Measurements from ENCODE around the gene BSCL2. TPM values are rescaled to one million over a fixed set of nuclear protein-coding genes. Genes with fewer than 3 reads are reported as not detected.

BSCL2 gene
- total and polyA plus RNA-seq, 5 donors = 20.0 to 34.3 (median 26.7) TPM

- DNase-seq (no peak), ATAC-seq (no peak)
- Histone ChIP-seq H3K4me1 (ENCODE audit: control insufficient read depth, insufficient read depth, low read length) (peaks cover 4% of the 10 kb centered on the region), H3K4me3 (ENCODE audit: low read length) (no peak overlapping the region), H3K27ac (ENCODE audit: low read length) (no peak overlapping the region), H3K9me3 (ENCODE audit: control insufficient read depth, low read length) (no peaks in the 10 kb centered on the region), H3K27me3 (ENCODE audit: control insufficient read depth, insufficient read depth) (no peaks in the 10 kb centered on the region)
- intact Hi-C loops (cut with DNase I) = no loop called here
- WGBS = 87% methylated on average over 11 of the region's 11 CpGs
These were observed 9.6 kb upstream of the BSCL2 start for GRCh38 chr11:62716816-62717215.

GRCh38 chr11:62716206-62716605, 9.0 kb upstream of the BSCL2 start:
- intact Hi-C loops (cut with DNase I) = no loop called here
- ATAC-seq = no peak
- H3K27ac ChIP-seq (ENCODE audit: low read length) = no peak overlapping the region
- 87% methylated on average over 5 of the region's 5 CpGs for WGBS
- DNase-seq = no peak
- H3K4me1 ChIP-seq (ENCODE audit: control insufficient read depth, insufficient read depth, low read length) = peaks cover 4% of the 10 kb centered on the region
- H3K27me3 ChIP-seq (ENCODE audit: control insufficient read depth, insufficient read depth) = no peaks in the 10 kb centered on the region
- H3K4me3 ChIP-seq (ENCODE audit: low read length) = no peak overlapping the region
- no peaks in the 10 kb centered on the region for H3K9me3 ChIP-seq (ENCODE audit: control insufficient read depth, low read length)

GRCh38 chr11:62715150-62716130, 8.2 kb upstream of the BSCL2 start:
- no peaks in the 10 kb centered on the region for H3K9me3 ChIP-seq (ENCODE audit: control insufficient read depth, low read length)
- ATAC-seq = no peak
- 89% methylated on average over 24 of the region's 24 CpGs for WGBS

GRCh38 chr11:62713343-62713742, 6.1 kb upstream of the BSCL2 start:
- intact Hi-C loops (cut with DNase I) = no loop called here
- Histone ChIP-seq H3K27me3 (ENCODE audit: control insufficient read depth, insufficient read depth) (no peaks in the 10 kb centered on the region), H3K9me3 (ENCODE audit: control insufficient read depth, low read length) (no peaks in the 10 kb centered on the region), H3K4me1 (ENCODE audit: control insufficient read depth, insufficient read depth, low read length) (peaks cover 13% of the 10 kb centered on the region), H3K4me3 (ENCODE audit: low read length) (no peak overlapping the region), H3K27ac (ENCODE audit: low read length) (peak overlapping the region; percentile 80)
- 66% methylated on average over 2 of the region's 2 CpGs for WGBS
- ATAC-seq = no peak
- DNase-seq = no peak

More at GRCh38 chr11:62715150-62716130, 8.2 kb upstream of the BSCL2 start:
- Histone ChIP-seq H3K27ac (ENCODE audit: low read length) (no peak overlapping the region), H3K4me3 (ENCODE audit: low read length) (no peak overlapping the region), H3K4me1 (ENCODE audit: control insufficient read depth, insufficient read depth, low read length) (peaks cover 4% of the 10 kb centered on the region), H3K27me3 (ENCODE audit: control insufficient read depth, insufficient read depth) (no peaks in the 10 kb centered on the region)
- DNase-seq = no peak
- intact Hi-C loops (cut with DNase I) = no loop called here

- no peak for DNase-seq
- Histone ChIP-seq H3K4me1 (ENCODE audit: control insufficient read depth, insufficient read depth, low read length) (peaks cover 13% of the 10 kb centered on the region), H3K27me3 (ENCODE audit: control insufficient read depth, insufficient read depth) (no peaks in the 10 kb centered on the region), H3K27ac (ENCODE audit: low read length) (no peak overlapping the region), H3K4me3 (ENCODE audit: low read length) (no peak overlapping the region), H3K9me3 (ENCODE audit: control insufficient read depth, low read length) (no peaks in the 10 kb centered on the region)
- ATAC-seq = no peak
- WGBS = 58% methylated on average over 3 of the region's 3 CpGs
- intact Hi-C loops (cut with DNase I) = no loop called here
These were observed 5.6 kb upstream of the BSCL2 start for GRCh38 chr11:62712861-62713260.

- ATAC-seq (no peak), DNase-seq (no peak)
- no peak overlapping the region for H3K4me3 ChIP-seq (ENCODE audit: low read length)
- no peaks in the 10 kb centered on the region for H3K27me3 ChIP-seq (ENCODE audit: control insufficient read depth, insufficient read depth)
- WGBS = 83% methylated on average over 6 of the region's 6 CpGs
- peaks cover 13% of the 10 kb centered on the region for H3K4me1 ChIP-seq (ENCODE audit: control insufficient read depth, insufficient read depth, low read length)
- H3K9me3 ChIP-seq (ENCODE audit: control insufficient read depth, low read length) = no peaks in the 10 kb centered on the region
- intact Hi-C loops (cut with DNase I) = no loop called here
- H3K27ac ChIP-seq (ENCODE audit: low read length) = no peak overlapping the region
These were observed 5.1 kb upstream of the BSCL2 start for GRCh38 chr11:62712276-62712812.

GRCh38 chr11:62710001-62710345, 2.7 kb upstream of the BSCL2 start:
- Histone ChIP-seq H3K27me3 (ENCODE audit: control insufficient read depth, insufficient read depth) (no peaks in the 10 kb centered on the region), H3K9me3 (ENCODE audit: control insufficient read depth, low read length) (no peaks in the 10 kb centered on the region), H3K4me3 (ENCODE audit: low read length) (peak overlapping the region; percentile 65), H3K27ac (ENCODE audit: low read length) (peak overlapping the region; percentile 98), H3K4me1 (ENCODE audit: control insufficient read depth, insufficient read depth, low read length) (peaks cover 19% of the 10 kb centered on the region)
- WGBS = 60% methylated on average over 7 of the region's 7 CpGs
- intact Hi-C loops (cut with DNase I) = no loop called here
- ATAC-seq = peak in 1 of 2 donors; percentile 0
- peak in 1 of 3 donors; percentile 63 for DNase-seq

- H3K27me3 ChIP-seq (ENCODE audit: control insufficient read depth, insufficient read depth) = no peaks in the 10 kb centered on the region
These were observed 2.2 kb upstream of the BSCL2 start for GRCh38 chr11:62709247-62710000.

GRCh38 chr11:62708793-62709192, 1.6 kb upstream of the BSCL2 start:
- DNase-seq (peak in 1 of 3 donors; percentile 58), ATAC-seq (peak in 1 of 2 donors; percentile 2)
- intact Hi-C loops (cut with DNase I) = no loop called here
- WGBS = 5% methylated on average over 7 of the region's 7 CpGs
- Histone ChIP-seq H3K9me3 (ENCODE audit: control insufficient read depth, low read length) (no peaks in the 10 kb centered on the region), H3K27me3 (ENCODE audit: control insufficient read depth, insufficient read depth) (no peaks in the 10 kb centered on the region), H3K4me1 (ENCODE audit: control insufficient read depth, insufficient read depth, low read length) (peaks cover 19% of the 10 kb centered on the region), H3K4me3 (ENCODE audit: low read length) (peak overlapping the region; percentile 65), H3K27ac (ENCODE audit: low read length) (peak overlapping the region; percentile 100)

More at GRCh38 chr11:62709247-62710000, 2.2 kb upstream of the BSCL2 start:
- peak overlapping the region; percentile 100 for H3K27ac ChIP-seq (ENCODE audit: low read length)
- peak; percentile 87 to 89 for ATAC-seq
- peaks cover 19% of the 10 kb centered on the region for H3K4me1 ChIP-seq (ENCODE audit: control insufficient read depth, insufficient read depth, low read length)
- under 1% methylated on average over 47 of the region's 47 CpGs for WGBS
- no peaks in the 10 kb centered on the region for H3K9me3 ChIP-seq (ENCODE audit: control insufficient read depth, low read length)
- peak; percentile 98 to 99 (median 99) for DNase-seq
- intact Hi-C loops (cut with DNase I) = no loop called here
- peak overlapping the region; percentile 65 for H3K4me3 ChIP-seq (ENCODE audit: low read length)

GRCh38 chr11:62708392-62708791, 1.2 kb upstream of the BSCL2 start:
- no peaks in the 10 kb centered on the region for H3K27me3 ChIP-seq (ENCODE audit: control insufficient read depth, insufficient read depth)
- intact Hi-C loops (cut with DNase I) = no loop called here
- H3K4me3 ChIP-seq (ENCODE audit: low read length) = peak overlapping the region; percentile 65
- no peak overlapping the region for H3K27ac ChIP-seq (ENCODE audit: low read length)
- DNase-seq (peak in 2 of 3 donors; percentile 44 to 47), ATAC-seq (no peak)
- 71% methylated on average over 5 of the region's 5 CpGs for WGBS
- H3K9me3 ChIP-seq (ENCODE audit: control insufficient read depth, low read length) = no peaks in the 10 kb centered on the region
- H3K4me1 ChIP-seq (ENCODE audit: control insufficient read depth, insufficient read depth, low read length) = peaks cover 15% of the 10 kb centered on the region

- Histone ChIP-seq H3K27me3 (ENCODE audit: control insufficient read depth, insufficient read depth) (no peaks in the 10 kb centered on the region), H3K27ac (ENCODE audit: low read length) (peak overlapping the region; percentile 99), H3K4me3 (ENCODE audit: low read length) (peak overlapping the region; percentile 89), H3K4me1 (ENCODE audit: control insufficient read depth, insufficient read depth, low read length) (peaks cover 15% of the 10 kb centered on the region), H3K9me3 (ENCODE audit: control insufficient read depth, low read length) (no peaks in the 10 kb centered on the region)
- peak in 1 of 3 donors; percentile 47 for DNase-seq
- ATAC-seq = no peak
- intact Hi-C loops (cut with DNase I) = no loop called here
- WGBS = 73% methylated on average over 8 of the region's 8 CpGs
These were observed 375 bp downstream of the BSCL2 start for GRCh38 chr11:62706850-62707247.

All from right cardiac atrium (tissue), 5 donors.